Stimulated activated CD8-positive, alpha-beta memory T cell treated with anti-CD3 and anti-CD28 coated beads, Interleukin-7, amount 100 ng/mL, for 48 hours (primary cell): Measurements from ENCODE around the gene YWHAG.
"Not testable (repeated sequence)": the region's sequence is repeated elsewhere in the genome, so short reads cannot be mapped to it uniquely, and the experiment has no call there.

Experiments
- DNase-seq, 2 donors: peaks; one replicate each; pipeline ENCODE4 v3.0.0-alpha.2; 2020; ENCODE audit warnings: low read depth in 1 of 2; ENCODE audit errors: extremely low read depth in 1 of 2

Gene YWHAG

GRCh38 chr7:76351372-76351771 is 7.4 kb downstream of the YWHAG start:
- no peak for DNase-seq

- DNase-seq, result no peak
Measured at GRCh38 chr7:76349313-76349885, 9.4 kb downstream of the YWHAG start.

GRCh38 chr7:76347710-76348109 is 11.1 kb downstream of the YWHAG start:
- no peak for DNase-seq

GRCh38 chr7:76346778-76347177 is 12.0 kb downstream of the YWHAG start:
- DNase-seq, result no peak

GRCh38 chr7:76346097-76346496 is 12.7 kb downstream of the YWHAG start:
- no peak for DNase-seq

- DNase-seq, result no peak
Measured at GRCh38 chr7:76343931-76344321, 14.9 kb downstream of the YWHAG start.

- no peak for DNase-seq
Measured at GRCh38 chr7:76343294-76343930, 15.4 kb downstream of the YWHAG start.

GRCh38 chr7:76342222-76342621 is 16.6 kb downstream of the YWHAG start:
- DNase-seq, result no peak

GRCh38 chr7:76340617-76341131 is 18.1 kb downstream of the YWHAG start:
- no peak for DNase-seq

GRCh38 chr7:76338298-76339084 is 20.3 kb downstream of the YWHAG start:
- no peak for DNase-seq

- DNase-seq, result no peak
Measured at GRCh38 chr7:76337147-76337546, 21.6 kb downstream of the YWHAG start.

- no peak for DNase-seq
Measured at GRCh38 chr7:76336094-76336493, 22.7 kb downstream of the YWHAG start.

- DNase-seq, result not testable (repeated sequence)
Measured at GRCh38 chr7:76335417-76335816, 23.4 kb downstream of the YWHAG start.

GRCh38 chr7:76334320-76334967 is 24.3 kb downstream of the YWHAG start:
- DNase-seq, result no peak

GRCh38 chr7:76333511-76334101 is 25.2 kb downstream of the YWHAG start:
- no peak for DNase-seq

- DNase-seq, result no peak
Measured at GRCh38 chr7:76332078-76332477, 26.7 kb downstream of the YWHAG start.

GRCh38 chr7:76330673-76331072 is 28.1 kb downstream of the YWHAG start:
- DNase-seq, result no peak

GRCh38 chr7:76330261-76330660 is 28.5 kb downstream of the YWHAG start:
- DNase-seq, result no peak

- no peak for DNase-seq
Measured at GRCh38 chr7:76329479-76329878, 29.3 kb downstream of the YWHAG start.

GRCh38 chr7:76328389-76328788 is 30.4 kb downstream of the YWHAG start:
- DNase-seq, result no peak

GRCh38 chr7:76327610-76328009 is 31.2 kb downstream of the YWHAG start:
- DNase-seq, result no peak
